Measurements from ENCODE around the gene IGFL4. TPM values are rescaled to one million over a fixed set of nuclear protein-coding genes. Genes with fewer than 3 reads are reported as not detected.

IGFL4 gene
- total and polyA plus RNA-seq, 2 of the 8 experiments (the other 6 are each of a cell fraction or from before 2014, with no cell fraction given), result 0.05 to 0.11 TPM

DNA sequence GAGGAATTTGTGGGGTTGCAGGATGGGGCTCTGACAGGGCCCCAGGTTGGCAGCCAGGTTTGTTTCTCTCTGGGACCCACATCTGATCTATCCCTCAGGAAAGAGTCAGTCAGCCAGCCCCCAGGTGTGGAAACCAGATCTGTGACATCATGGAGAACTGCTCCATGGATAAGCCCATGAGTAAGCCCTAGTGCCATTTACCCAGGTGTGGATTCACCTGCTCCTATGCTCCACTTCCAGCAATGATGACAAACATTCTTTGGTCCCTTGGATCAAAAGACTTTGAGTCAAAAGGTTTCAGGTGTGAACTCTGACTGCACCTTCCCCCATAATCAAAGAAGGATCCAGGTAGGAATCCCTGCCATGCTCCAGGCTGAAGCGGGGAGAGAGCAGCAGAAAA, 26.9 kb upstream of the IGFL4 start (continued):
- TF ChIP-seq KDM1A (IDR thresholded peaks at IDR 0.05; ENCODE audit: borderline replicate concordance, low read length) (no peak), RBBP5 (IDR thresholded peaks at IDR 0.05; ENCODE audit: borderline replicate concordance, low read depth, low read length) (no peak), KDM4A (IDR thresholded peaks at IDR 0.05; ENCODE audit: low read depth, low read length, severe bottlenecking) (no peak), SP2 (IDR thresholded peaks at IDR 0.05; ENCODE audit: low read length) (no peak), SAP30 (IDR thresholded peaks at IDR 0.05; ENCODE audit: insufficient read depth, insufficient replicate concordance, low read length) (no peak)
